Adrenal gland (tissue), 12 donors: Measurements from ENCODE around the gene RBM19. TPM values are rescaled to one million over a fixed set of nuclear protein-coding genes. Genes with fewer than 3 reads are reported as not detected.

Experiments used
- DNase-seq, 7 donors: peaks; one replicate each; pipeline ENCODE4 v3.0.0-alpha.2; 2019 to 2020
- H3K27ac ChIP-seq, 5 donors: fragments of 200-600 bp; sonication (generic) in 4 of 5; 1 replicate in 3 of 5; 2 replicates in 2 of 5; pipeline versions ENCODE4 v1.5.1 to v1.8.0; 2016 to 2020; ENCODE audit warnings: mild to moderate bottlenecking in 1 of 5
- H3K27me3 ChIP-seq: fragments of 200-600 bp; 2 replicates; pipeline ENCODE4 v1.8.0; 2021
- H3K36me3 ChIP-seq, 2 donors: fragments of 200-600 bp; replicated peaks in 1 of 2; 1 replicate in 1 of 2; 2 replicates in 1 of 2; pipeline versions ENCODE4 v1.5.1 to v1.8.0; 2018 to 2022
- H3K4me1 ChIP-seq, 2 donors: fragments of 200-600 bp; replicated peaks in 1 of 2; 1 replicate in 1 of 2; 2 replicates in 1 of 2; pipeline versions ENCODE4 v1.5.1 to v1.8.0; 2018 to 2021
- H3K4me3 ChIP-seq, 4 donors: fragments of 200-600 bp; sonication (generic) in 3 of 4; one replicate each; pipeline ENCODE4 v1.5.1; 2016 to 2018
- H3K9me3 ChIP-seq, 3 donors: fragments of 200-600 bp; sonication (generic) in 1 of 3; replicated peaks in 1 of 3; 1 replicate in 2 of 3; 2 replicates in 1 of 3; pipeline versions ENCODE4 v1.5.1 to v1.8.0; 2016 to 2021
- CTCF ChIP-seq, 6 experiments: fragments of 450-650 bp in 4 of 6; fragments of 200-600 bp in 2 of 6; sonication (generic) in 1 of 6; IDR thresholded peaks; 1 replicate in 5 of 6; 2 replicates in 1 of 6; pipeline versions ENCODE4 v1.5.1 to v1.8.0; 2016 to 2021; ENCODE audit warnings: antibody characterized with exemption in 6 of 6, mild to moderate bottlenecking in 2 of 6, moderate library complexity in 1 of 6
- POLR2A ChIP-seq, 2 donors: fragments of 450-650 bp; IDR thresholded peaks; one replicate each; pipeline ENCODE4 v1.6.1; 2017; ENCODE audit warnings: antibody characterized with exemption in 2 of 2, mild to moderate bottlenecking in 2 of 2, moderate library complexity in 1 of 2
- WGBS, 4 donors: extraction: QIAGEN DNeasy Blood & Tissue Kit in 2 of 4; methylation state at CpG; one replicate each; pipeline versions ENCODE4 v1.1.5 to v1.1.7; 2013 to 2017; 5-methylcytosine and 5-hydroxymethylcytosine counted together
- intact Hi-C, 2 donors: fragments of 100-400 bp; cut with DNase I; formaldehyde crosslinking; loops; one replicate each; pipeline versions ENCODE4 v1.14.1 to v1.15.0; 2022 to 2023
- polyA plus RNA-seq, 3 donors: library from polyadenylated mRNA; stranded (reverse); fragments of 200-250 nt in 2 of 3; fragments of 350-450 nt in 1 of 3; fragmentation: Illumina TruSeq in 1 of 3; extraction: RNeasy Lipid Tissue Mini Kit (QIAGEN cat#74804) in 1 of 3; gene quantifications; one replicate each; pipeline ENCODE4 v1.2.3, GENCODE V29; 2013 to 2014
- total RNA-seq, 9 donors: library from RNA; depleted of rRNA in 4 of 9; stranded (reverse); fragments of >200 nt in 4 of 9; fragments of 120-200 nt in 1 of 9; fragmentation: NEBNext Ultra II Directional in 1 of 9; extraction: Animal tissue kit (Norgen Biotek cat#: 25700) in 1 of 9; gene quantifications; one replicate each; pipeline versions ENCODE4 v1.1.0 to v1.2.4, GENCODE V29; 2013 to 2023
- donor health status: healthy with polysubstance abuse.
- donor health status: Bipolar disorder and iron deficiency.
- donor health status: DM: yes; HTN: yes; CAD: no.
- donor health status: DM: no; HTN: no; CAD: no.
- donor health status: DM: no; HTN: no; CAD: no.
- donor health status: DM: yes; HTN: yes; CAD: no.

Gene RBM19
- total and polyA plus RNA-seq, 12 donors, result 19.6 to 71.4 (median 33.1) TPM

GRCh38 chr12:113884392-113884791 is 81.7 kb downstream of the RBM19 start:
- intact Hi-C loops, result no loop called here
- H3K27me3 ChIP-seq, result no peaks in the 10 kb centered on the region
- TF ChIP-seq CTCF (IDR thresholded peaks at IDR 0.05) (no peak), POLR2A (IDR thresholded peaks at IDR 0.05) (no peak)
- no peak overlapping the region for H3K27ac ChIP-seq
- no peak overlapping the region for H3K4me3 ChIP-seq
- WGBS, 4 donors, result 95 to 99% (median 98%) methylated on average over 3 of the region's 3 CpGs
- no peak for DNase-seq
- no peaks in the 10 kb centered on the region for H3K36me3 ChIP-seq
- H3K9me3 ChIP-seq, result no peaks in the 10 kb centered on the region
- H3K4me1 ChIP-seq, result peaks cover 0 to 3% of the 10 kb centered on the region in 2 donors

- no peak for DNase-seq
- Histone ChIP-seq H3K4me1 (no peaks in the 10 kb centered on the region), H3K4me3 (no peak overlapping the region), H3K9me3 (no peaks in the 10 kb centered on the region), H3K27me3 (no peaks in the 10 kb centered on the region), H3K36me3 (no peaks in the 10 kb centered on the region), H3K27ac (no peak overlapping the region)
- 83 to 96% (median 93%) methylated on average over 2 of the region's 2 CpGs for WGBS, 4 donors
- intact Hi-C loops, result no loop called here
- TF ChIP-seq CTCF (IDR thresholded peaks at IDR 0.05) (no peak), POLR2A (IDR thresholded peaks at IDR 0.05) (no peak)
These were observed 83.4 kb downstream of the RBM19 start for GRCh38 chr12:113882690-113883089.

- WGBS, 4 donors, result 86 to 90% (median 88%) methylated on average over 23 of the region's 23 CpGs
- Histone ChIP-seq H3K27ac (no peak overlapping the region), H3K27me3 (no peaks in the 10 kb centered on the region), H3K4me3 (no peak overlapping the region), H3K9me3 (no peaks in the 10 kb centered on the region), H3K36me3 (no peaks in the 10 kb centered on the region), H3K4me1 (no peaks in the 10 kb centered on the region)
- intact Hi-C loops, result no loop called here
- DNase-seq, result no peak
- TF ChIP-seq CTCF (IDR thresholded peaks at IDR 0.05), result no peak
- TF ChIP-seq POLR2A (IDR thresholded peaks at IDR 0.05), result no peak
These were observed 84.8 kb downstream of the RBM19 start for GRCh38 chr12:113880988-113881962.

GRCh38 chr12:113880326-113880725 is 85.8 kb downstream of the RBM19 start:
- no peaks in the 10 kb centered on the region for H3K36me3 ChIP-seq
- H3K27me3 ChIP-seq, result no peaks in the 10 kb centered on the region
- H3K4me1 ChIP-seq, result no peaks in the 10 kb centered on the region
- H3K4me3 ChIP-seq, result no peak overlapping the region
- no peaks in the 10 kb centered on the region for H3K9me3 ChIP-seq
- TF ChIP-seq POLR2A (IDR thresholded peaks at IDR 0.05), result no peak
- H3K27ac ChIP-seq, result no peak overlapping the region
- intact Hi-C loops, result no loop called here
- DNase-seq, result no peak
- WGBS, 4 donors, result 90 to 96% (median 92%) methylated on average over 11 of the region's 11 CpGs
